Fibroblast of skin of left quadriceps (primary cell): ENCODE measurements around the gene MKS1.

Experiments used
- DNase-seq, 2 experiments: peaks; one replicate each; pipeline ENCODE4 v3.0.0-alpha.2; 2013; ENCODE audit warnings: low read depth in 2 of 2

MKS1 gene

DNA sequence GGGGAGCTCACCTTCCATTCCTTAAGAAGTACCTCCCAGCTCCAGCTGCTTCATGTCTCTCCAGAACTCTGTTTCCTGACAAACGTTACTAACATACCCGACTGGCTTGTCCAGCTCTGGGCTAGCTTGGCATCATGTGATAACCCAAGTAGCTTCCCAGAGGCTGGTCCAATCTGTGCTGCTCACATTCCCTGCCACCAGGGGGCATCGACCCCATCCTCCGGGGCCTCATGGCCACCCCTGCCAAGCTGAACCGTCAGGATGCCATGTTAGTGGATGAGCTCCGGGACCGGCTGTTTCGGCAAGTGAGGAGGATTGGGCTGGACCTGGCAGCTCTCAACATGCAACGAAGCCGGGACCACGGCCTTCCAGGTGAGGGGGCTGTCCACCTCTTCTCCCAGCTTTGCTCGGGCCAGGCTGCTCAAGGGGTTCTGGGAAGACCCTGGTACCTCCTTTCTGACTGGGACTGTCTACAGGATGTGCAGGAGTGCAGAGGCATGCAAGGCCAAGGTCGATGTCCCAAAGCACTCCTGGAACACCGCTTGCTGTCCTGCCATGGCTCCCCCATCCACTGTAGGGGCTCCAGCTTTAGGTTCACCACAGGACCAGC is 18.9 kb downstream of the MKS1 start:
- DNase-seq = no peak

DNA sequence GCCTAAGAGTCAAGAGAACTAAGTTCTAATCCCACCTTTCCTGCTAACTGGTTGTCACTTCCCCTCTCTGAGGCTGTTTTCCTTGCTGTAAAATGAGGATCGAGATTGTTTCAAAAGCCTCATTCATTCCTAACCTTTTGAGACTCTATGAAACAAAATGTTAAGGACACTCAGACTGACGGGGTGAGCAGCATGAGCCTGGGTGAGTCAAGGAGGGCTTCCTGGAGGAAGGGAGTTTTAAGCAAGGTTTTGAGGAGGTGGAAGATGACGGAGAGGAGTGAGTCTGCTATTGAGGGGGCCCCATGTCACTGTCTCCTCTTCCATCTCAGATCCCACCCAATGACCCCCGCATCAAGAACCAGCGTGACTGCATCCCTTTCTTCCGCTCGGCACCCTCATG is 22.4 kb downstream of the MKS1 start:
- no peak for DNase-seq

DNA sequence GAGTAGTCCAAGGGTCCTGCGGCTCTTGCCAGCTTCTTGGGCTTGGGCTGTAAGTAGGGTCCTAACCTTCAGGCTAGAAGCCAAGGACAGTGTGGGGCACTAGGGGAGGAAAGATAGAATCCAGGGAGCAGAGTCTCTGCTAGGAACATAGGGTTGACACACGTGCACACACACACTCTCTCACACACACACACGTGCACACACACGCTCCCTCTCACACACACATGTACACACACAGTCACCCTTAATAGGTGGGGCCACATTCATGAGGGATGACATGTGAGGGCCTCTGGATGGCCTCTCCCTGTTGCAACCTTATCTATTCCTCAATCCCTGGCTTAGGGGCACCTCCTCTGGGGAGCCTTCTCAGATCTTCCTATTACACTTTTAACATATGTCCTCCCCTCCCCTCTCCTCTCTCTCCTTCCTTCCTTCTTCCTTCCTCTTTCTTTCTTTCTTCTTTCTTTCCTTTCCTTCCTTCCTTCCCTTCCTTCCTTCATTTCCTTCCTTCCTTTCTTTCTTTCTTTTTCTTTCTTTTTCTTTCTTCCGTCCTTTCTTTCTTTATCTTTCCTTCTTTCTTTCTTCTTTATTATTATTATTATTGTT is 23.4 kb downstream of the MKS1 start:
- no peak for DNase-seq

DNA sequence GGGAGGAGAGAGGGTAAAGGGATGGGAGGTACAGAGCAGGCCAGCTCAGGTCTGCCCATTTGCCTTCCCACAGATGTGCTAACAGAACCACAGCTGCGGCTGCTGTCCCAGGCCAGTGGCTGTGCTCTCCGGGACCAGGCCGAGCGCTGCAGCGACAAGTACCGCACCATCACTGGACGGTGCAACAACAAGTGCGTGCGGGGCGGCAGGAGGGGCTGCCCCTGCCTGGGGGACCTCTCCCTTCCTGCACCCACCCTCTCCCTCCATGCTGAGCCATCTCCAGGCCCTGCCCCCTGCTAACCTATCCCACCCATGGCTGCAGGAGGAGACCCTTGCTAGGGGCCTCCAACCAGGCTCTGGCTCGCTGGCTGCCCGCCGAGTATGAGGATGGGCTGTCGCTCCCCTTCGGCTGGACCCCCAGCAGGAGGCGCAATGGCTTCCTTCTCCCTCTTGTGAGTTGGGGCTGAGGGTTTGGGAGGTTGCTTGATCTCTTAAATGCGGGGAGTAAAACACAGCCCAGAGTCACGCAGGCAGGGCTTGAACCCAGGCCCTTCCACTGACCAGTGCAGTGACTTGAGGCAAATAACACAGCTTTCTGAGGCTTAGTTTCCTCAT is 25.3 kb downstream of the MKS1 start:
- DNase-seq = no peak

DNA sequence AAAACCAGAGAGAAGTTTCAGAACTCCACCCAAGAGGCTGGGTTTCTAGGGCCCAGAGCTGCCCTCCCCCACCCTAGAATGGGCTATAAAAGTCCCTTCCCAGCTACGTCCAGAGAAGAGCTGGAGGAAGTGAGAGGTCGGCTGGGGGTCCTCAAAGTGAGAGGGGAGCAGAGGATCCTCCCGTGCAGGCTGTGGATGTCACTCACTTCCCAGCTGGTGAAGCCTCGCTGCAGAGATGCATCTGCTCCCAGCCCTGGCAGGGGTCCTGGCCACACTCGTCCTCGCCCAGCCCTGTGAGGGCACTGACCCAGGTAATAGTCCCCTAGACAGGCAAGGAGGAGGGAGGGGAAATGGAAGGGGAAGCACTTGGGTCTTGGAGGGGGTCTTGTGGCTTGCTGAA is 26.4 kb downstream of the MKS1 start, which contains the start of gene EPX:
TSS of gene EPX (plus strand) at position 115 of the 400 bp plus-strand sequence. CDS start at position 236, 121 bp downstream.
- no peak for DNase-seq

DNA sequence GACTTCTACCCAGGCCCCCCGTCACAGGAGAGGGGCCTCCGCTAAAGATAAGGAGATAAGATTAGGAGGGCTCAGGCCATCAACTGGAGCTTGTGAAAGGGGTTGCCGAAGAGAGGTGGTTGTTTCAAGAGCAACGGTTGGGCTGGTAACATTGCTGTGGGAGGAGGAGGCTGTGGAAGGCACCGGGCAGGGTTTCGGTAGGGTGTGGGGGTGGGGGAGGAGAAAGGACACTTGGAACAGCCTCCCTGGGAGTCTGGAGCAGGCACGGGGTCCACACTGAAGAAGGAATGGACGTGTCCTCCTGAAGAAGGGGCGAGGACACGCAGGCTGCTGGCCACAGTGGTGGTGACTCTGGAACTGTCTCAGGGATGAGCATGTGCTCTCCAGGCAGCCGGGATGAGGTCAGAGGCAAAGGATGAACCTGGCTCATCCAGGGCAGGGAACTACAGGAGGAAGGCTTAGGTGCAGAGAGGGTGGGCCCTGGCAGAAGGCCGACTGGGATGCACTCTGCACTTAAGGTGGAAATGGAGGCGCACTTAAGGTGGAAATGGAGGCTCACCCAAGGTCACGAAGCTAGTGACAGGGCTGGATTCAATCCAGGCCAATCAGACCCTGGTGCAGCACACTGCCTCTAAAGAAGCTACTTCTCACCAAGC is 27.7 kb downstream of the MKS1 start:
- DNase-seq = no peak

DNA sequence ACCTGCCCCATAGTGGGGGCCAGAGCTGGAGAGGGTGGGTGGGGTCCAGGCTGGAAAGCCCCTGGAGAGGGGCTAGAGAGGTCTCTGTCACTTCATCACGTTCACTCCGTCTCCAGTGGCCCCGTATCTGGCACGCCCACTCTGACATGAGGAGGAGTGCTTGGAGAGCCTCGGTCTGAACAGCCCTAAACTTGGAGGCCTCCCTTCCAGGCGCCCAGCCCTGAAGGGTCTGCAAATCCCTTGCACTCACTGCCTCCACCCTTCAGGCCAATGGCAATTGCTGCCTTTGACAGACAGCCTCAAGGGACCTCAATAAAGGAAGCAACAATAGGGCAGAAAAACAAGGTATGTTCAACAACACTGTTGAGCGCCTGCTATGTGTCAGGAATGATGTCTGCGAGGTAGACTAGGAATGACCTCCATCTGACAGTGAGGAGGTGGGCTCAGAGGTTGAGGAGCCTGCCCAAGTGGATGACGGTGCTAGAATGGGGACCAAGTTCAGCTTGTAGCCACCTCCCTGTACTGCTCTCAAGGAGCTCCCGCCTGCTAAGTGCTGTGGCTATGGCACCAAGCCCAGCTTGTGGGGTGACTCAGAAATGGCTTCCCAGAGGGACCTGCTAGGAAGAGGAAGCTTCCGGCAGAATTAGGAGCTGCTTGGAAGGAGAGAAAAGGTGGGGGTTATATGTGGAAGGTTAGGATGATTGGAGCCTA is 29.5 kb downstream of the MKS1 start:
- peak; percentile 58 to 61 for DNase-seq

DNA sequence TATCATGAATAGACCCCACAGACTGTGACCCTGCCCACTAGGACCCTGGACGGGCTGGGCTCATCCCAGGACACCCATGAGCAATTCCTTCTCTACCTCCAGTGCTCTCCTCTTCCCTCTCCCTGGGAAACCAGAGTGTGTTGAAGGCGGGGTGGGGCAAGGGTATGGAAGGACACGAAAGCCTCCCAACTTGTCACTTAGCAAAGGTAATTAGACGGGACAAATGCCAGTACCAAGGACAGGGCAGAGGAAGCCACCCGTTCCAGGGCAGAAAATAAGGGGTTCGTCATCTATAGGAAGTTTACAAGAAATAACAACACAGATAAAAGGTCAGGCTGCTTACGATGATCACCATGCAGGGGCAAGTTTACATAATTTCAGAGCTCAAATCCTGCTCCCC is 31.4 kb downstream of the MKS1 start:
- DNase-seq = no peak

DNA sequence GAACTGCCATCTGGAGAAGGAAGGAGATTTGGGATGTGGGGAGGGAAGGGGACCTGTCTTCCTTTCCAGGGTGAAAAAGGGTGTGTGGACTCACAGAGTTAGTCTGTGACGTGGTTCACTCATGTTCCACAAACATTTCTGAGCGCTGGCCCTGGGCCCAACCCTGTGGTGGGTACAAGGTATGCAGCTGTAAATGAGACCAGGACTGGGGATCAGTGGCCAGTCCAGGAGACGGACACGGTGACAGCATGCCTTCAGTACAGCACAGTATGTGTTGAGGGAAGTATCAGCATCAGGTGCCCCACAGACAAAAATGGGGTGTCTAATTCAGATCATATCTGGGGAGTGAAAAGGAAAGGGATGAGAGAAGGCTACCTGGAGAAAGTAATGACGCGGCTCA is 32.0 kb downstream of the MKS1 start:
- no peak for DNase-seq

DNA sequence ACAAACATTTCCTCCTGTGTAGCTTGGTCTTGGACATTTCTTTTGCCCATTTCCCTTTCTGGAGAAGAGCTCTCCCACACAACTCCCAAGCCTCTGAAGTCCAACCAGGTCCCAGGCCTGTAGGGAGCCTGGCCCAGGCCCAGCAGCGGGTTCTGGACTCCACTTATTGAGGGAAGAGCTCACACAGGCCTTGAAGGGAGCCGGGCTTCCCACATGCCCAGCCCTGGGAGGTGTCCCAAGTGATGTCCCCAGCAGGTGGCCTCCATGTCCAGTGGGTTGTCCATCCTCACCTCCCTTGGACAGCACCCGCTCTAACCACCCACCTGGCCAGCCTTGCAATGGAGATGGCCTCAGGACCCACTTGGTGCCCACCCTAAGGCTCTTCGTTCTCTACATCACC is 32.5 kb downstream of the MKS1 start:
- no peak for DNase-seq

DNA sequence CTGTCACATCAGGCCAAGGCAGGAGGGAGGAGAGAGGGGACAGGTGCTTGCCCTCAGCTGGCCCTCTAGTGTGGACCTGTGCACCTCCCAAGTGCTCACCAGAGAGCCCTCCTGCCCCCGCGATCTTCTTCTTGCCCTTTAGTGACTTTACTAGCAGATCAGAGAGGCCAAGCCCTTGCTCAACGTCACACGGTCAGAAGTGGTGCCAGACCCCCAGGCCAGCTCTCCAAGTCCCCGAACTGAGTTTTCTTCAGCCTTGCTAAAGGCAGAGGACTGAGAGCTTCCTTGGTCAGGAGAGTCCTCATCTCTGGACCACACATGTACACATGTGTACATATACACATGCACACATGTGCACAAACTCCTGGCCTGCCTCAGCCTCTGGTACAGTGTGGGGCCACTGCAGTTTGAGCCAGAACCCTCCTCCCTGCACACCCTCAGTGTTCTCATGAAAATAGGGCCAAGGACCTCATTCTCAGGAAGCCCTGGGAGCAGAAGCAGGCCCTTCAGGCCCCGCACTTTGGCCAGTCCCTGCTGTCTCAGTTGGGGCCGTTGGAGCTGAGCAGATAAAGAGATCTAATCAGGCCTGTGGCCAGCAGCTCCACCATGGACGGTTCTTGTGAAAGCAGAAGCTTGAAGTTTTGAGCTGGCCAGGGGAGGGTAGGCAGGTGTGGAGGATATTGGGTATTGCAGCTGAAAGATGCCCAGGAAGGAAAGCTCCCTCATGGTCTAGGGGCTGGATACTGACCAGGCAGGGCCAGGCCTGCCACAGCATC is 33.9 kb downstream of the MKS1 start:
- DNase-seq = no peak

DNA sequence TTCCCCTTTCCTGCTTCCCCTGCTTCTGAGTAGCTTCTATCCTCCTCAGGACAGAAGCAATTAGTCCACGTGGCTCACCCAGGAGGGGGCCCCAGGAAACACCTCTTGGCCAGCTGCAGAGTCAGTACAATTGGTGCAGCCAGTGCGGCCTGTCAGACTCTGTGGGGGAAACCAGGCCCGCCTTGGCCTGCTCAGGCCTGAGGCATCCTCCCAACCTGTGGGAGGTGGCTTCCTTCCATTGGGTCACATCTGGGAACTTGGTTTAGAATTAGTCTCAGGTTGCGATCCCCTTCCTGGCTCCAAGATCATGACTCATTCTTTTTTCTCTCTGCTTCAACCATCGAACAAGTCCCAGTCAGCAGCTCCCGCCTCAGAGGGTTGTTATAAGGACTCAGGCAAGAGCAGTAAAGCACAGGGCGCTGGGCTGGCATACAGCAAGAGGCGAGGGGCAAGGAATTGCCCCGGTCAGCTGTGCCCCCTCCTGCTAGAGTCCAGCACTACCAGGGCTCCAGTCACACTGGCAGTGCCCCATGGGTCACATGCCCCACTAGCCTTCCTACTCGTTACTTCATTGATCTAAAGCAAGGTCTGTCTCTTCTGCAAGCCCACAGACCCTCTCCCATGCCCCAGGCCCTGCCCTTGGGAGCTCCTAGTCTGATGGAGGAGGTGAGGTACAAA is 34.6 kb downstream of the MKS1 start:
- DNase-seq = peak; percentile 20 to 24

DNA sequence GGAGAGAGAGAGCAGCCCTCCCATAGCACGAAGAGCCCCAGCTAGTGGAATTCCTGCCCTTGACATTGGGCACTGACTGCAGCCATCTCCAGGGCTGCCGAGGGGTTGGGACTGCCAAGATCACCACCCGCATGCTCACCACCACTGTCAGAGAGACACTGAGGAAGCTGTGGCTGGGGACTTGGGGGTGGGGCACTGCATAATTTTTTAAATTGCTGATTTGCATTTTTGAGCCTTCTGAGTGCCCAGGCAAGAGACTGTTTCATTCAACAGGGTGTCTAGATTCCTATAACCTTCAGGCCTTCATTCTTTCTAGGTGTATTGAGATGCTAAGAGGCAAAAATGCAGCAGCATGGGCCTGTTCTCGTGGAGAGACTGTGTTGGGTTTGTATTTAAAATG is 35.5 kb downstream of the MKS1 start:
- no peak for DNase-seq

DNA sequence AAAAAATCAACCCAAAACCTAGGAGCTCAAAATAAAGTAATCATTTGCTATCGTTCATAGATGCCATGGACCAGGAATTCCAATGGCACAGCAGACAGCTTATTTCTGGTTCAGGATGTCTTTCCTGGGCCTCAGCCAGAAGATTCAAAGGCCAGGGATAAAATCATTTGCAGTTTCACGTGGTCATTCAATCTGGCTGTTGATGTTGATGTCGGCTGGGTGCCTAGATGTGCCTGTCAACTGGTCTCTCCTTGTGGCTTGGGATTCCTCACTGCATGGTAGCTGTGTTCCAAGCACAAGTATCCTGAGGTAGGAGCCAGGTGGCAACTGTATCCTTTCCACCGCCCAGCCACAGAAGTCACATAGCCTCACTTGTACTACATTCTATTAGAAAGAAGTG is 37.3 kb downstream of the MKS1 start:
- DNase-seq = no peak

DNA sequence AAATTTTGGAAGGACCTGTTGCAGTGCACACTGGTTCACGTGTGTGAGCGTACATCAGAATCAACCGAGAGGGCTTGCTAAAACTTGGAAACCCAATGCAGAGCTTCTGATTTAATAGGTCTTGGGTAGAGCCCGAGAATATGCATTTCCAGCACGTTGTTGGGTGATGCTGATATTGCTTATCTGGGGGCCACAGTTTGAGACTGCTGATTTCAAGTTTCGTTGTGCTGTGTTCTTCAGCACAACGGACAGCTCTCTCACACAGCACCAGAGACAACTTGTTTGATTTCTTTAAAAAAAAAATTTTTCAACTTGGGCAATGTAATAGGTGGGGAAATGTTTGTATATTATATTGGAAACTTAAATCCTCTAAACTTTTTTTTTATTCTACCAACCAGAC is 42.9 kb downstream of the MKS1 start:
- no peak for DNase-seq

DNA sequence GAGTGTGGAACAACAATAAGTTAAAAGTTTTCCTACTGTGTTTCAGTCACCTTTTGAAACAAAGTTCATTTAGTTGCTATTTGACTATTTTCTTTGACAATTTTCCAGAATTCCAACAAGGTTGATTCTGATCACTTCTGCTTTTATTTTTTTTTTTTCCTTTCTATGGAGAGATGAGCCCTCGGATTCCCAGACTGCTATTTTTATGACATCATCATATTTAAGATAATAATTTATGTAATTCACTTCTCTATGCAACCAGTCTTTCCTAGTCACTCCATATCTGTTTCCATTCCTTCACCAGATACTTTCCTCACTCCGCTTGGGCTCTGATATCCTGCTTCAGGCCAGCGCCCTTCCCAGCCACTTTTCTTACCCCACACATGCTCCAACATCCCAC is 44.2 kb downstream of the MKS1 start:
- no peak for DNase-seq

DNA sequence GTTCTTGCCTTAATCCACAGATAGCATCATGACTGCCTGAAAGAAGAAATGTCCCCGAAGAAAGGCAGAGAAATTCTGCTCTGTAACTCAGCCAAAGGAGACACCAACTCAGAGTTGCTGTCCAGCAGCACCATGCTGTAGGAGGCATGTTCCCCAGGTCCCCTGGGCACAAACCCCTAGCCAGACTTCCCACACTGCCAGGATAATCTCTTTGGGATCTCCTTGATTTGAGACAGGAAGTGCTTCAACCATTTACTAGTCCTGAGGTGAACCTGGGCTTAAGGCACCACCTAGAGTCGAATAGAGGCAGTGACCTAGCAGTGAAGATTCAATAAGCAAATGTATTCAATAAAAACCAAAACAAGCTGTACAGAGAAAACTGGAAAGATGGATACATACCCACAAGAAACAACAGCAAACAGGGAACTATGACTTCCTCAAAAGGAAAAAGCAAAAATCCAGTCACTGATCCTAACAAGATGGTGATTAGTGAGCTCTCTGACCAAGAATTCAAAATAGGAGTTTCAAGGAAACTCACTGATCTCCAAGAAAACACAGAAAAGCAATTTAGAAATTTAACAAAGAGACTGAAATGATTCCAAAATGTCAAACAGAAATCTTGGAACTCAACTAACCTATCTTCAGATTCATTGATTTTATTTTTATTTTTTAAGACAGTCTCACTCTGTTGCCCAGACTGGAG is 46.5 kb downstream of the MKS1 start:
- no peak for DNase-seq

DNA sequence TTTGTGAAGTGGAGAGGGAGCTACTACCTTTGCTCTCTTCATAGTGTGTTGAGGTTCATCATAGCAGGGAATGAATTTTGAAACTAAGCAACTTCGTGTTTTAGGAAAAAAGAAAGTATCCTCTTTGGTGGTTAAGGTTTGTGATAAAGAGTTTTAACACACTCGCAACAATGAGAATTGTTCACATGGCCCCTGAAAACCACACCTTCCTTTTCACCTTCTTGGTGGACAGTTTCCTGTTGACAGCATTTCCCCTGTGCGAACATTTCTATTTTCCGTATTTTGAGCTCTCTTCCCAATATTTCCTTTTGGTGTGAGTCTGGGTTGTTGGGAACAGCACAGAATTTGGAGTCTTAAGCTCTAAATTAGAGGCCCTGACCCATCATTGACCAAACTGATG is 48.4 kb downstream of the MKS1 start:
- no peak for DNase-seq

DNA sequence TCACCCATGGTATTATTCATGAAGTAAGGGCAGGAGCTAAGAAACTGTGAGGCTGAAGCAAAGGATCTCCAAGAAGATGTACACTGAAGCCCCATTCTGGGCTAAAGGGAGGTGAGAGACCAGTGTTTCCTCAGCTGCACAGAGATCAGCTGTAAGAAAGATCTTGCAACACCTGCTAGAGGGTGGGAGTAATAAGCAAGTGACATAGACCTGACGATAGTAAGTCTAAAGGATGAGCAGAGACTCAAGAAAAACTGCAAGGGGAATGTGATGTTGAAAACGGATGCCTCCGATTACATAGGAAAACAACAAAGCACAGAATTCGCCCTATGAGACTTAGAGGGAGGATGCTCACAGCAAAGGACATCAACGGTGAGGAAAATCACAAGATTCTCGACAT is 52.4 kb downstream of the MKS1 start, which contains the start of gene OR4D2:
TSS of gene OR4D2 (plus strand) at position 301 of the 400 bp plus-strand sequence. CDS start 2,674 bp downstream, outside the sequence.
- no peak for DNase-seq

DNA sequence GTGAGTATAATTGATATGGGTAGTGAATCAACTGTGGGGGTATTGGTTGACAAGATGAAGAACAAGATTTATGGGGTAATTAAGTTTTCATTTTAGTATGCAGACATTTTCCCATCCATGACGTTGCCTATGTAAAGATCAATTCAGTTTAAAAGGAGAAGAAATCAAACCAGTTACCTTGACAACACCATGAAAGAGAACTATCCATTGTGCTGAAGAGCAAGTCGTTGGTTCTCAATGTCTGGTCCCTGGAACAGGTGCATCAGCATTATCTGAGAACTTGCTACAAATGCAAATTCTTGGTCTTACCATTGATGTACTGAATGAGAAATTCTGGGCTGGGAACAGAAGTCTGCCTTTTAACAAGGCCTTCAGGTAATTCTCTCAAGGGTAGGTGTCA is 53.1 kb downstream of the MKS1 start:
- no peak for DNase-seq
